Neutrophil (primary cell): ENCODE measurements around the gene LSM3.
A peak's percentile ranks its signal among the peaks of the same experiment; 100 is the strongest.

ENCODE experiments used
- H3K27ac ChIP-seq: fragments of 200-600 bp; sonication (generic); 2 replicates; pipeline ENCODE4 v1.5.1; 2016; ENCODE audit warnings: mild to moderate bottlenecking, moderate library complexity
- H3K27me3 ChIP-seq: fragments of 200-600 bp; sonication (generic); 2 replicates; pipeline ENCODE4 v1.6.0; 2016; ENCODE audit warnings: mild to moderate bottlenecking
- H3K36me3 ChIP-seq: fragments of 200-600 bp; sonication (generic); 2 replicates; pipeline ENCODE4 v1.5.1; 2017
- H3K4me1 ChIP-seq, 2 experiments: fragments of 200-600 bp in 1 of 2; sonication (generic) in 1 of 2; 1 replicate in 1 of 2; 2 replicates in 1 of 2; pipeline versions ENCODE4 v1.5.1 to v1.6.1; 2013 to 2016; ENCODE audit warnings: low read depth in 1 of 2, low read length in 1 of 2, mild to moderate bottlenecking in 1 of 2, moderate library complexity in 1 of 2; ENCODE audit not compliant: control insufficient read depth in 1 of 2, insufficient read depth in 1 of 2
- H3K4me3 ChIP-seq, 2 experiments: fragments of 200-600 bp in 1 of 2; sonication (generic) in 1 of 2; 1 replicate in 1 of 2; 2 replicates in 1 of 2; pipeline ENCODE4 v1.5.1; 2013 to 2016; ENCODE audit warnings: low read depth in 1 of 2, low read length in 1 of 2, mild to moderate bottlenecking in 1 of 2, moderate library complexity in 1 of 2
- H3K9me3 ChIP-seq: fragments of 200-600 bp; sonication (generic); 2 replicates; pipeline ENCODE4 v1.5.1; 2016
- CTCF ChIP-seq: fragments of 200-600 bp; sonication (generic); IDR thresholded peaks from 2 replicates; pipeline ENCODE4 v1.5.1; 2016; ENCODE audit warnings: antibody characterized with exemption

Gene LSM3

GRCh38 chr3:14230729-14231128, 52.1 kb downstream of the LSM3 start:
- H3K9me3 ChIP-seq: no peaks in the 10 kb centered on the region
- H3K4me3 ChIP-seq: no peak overlapping the region
- TF ChIP-seq CTCF: no peak
- peak overlapping the region; percentile 61 for H3K27ac ChIP-seq
- no peaks in the 10 kb centered on the region for H3K36me3 ChIP-seq
- peaks cover 40 to 67% of the 10 kb centered on the region in 2 experiments for H3K4me1 ChIP-seq
- H3K27me3 ChIP-seq: no peaks in the 10 kb centered on the region

- Histone ChIP-seq H3K27ac (peak overlapping the region; percentile 61), H3K27me3 (no peaks in the 10 kb centered on the region), H3K4me3 (no peak overlapping the region), H3K9me3 (no peaks in the 10 kb centered on the region), H3K36me3 (no peaks in the 10 kb centered on the region), H3K4me1 (peaks cover 40 to 64% of the 10 kb centered on the region in 2 experiments)
- TF ChIP-seq CTCF: no peak
Observed at GRCh38 chr3:14231145-14231990, 52.8 kb downstream of the LSM3 start.

- H3K4me1 ChIP-seq: peaks cover 40 to 64% of the 10 kb centered on the region in 2 experiments
- H3K4me3 ChIP-seq: no peak overlapping the region
- peak overlapping the region; percentile 61 for H3K27ac ChIP-seq
- no peaks in the 10 kb centered on the region for H3K27me3 ChIP-seq
- no peak for TF ChIP-seq CTCF
- H3K9me3 ChIP-seq: no peaks in the 10 kb centered on the region
- no peaks in the 10 kb centered on the region for H3K36me3 ChIP-seq
Observed at GRCh38 chr3:14231998-14232501, 53.4 kb downstream of the LSM3 start.

- H3K4me3 ChIP-seq: no peak overlapping the region
- peaks cover 29 to 46% of the 10 kb centered on the region in 2 experiments for H3K4me1 ChIP-seq
- no peaks in the 10 kb centered on the region for H3K9me3 ChIP-seq
- H3K27me3 ChIP-seq: no peaks in the 10 kb centered on the region
- no peak for TF ChIP-seq CTCF
- H3K36me3 ChIP-seq: no peaks in the 10 kb centered on the region
- H3K27ac ChIP-seq: no peak overlapping the region
Observed at GRCh38 chr3:14234251-14235002, 55.8 kb downstream of the LSM3 start.

GRCh38 chr3:14235003-14235911, 56.6 kb downstream of the LSM3 start:
- H3K4me3 ChIP-seq: no peak overlapping the region
- H3K4me1 ChIP-seq: peaks cover 24 to 38% of the 10 kb centered on the region in 2 experiments
- no peaks in the 10 kb centered on the region for H3K36me3 ChIP-seq
- no peak overlapping the region for H3K27ac ChIP-seq
- no peaks in the 10 kb centered on the region for H3K9me3 ChIP-seq
- no peak for TF ChIP-seq CTCF
- H3K27me3 ChIP-seq: no peaks in the 10 kb centered on the region
